Measurements from ENCODE around the gene EPHB4.

Gene EPHB4

GRCh38 chr7:100825215-100825671 is 2.1 kb downstream of the EPHB4 start:
- peak overlapping the region; percentile 90 for H3K27ac ChIP-seq
- no peak for TF ChIP-seq ZFX (IDR thresholded peaks at IDR 0.05; ENCODE audit: borderline replicate concordance)
- TF ChIP-seq CTCF (IDR thresholded peaks at IDR 0.05), result no peak

- peak overlapping the region; percentile 90; the same call in 1 of the 2 replicates for H3K27ac ChIP-seq
- TF ChIP-seq ZFX (IDR thresholded peaks at IDR 0.05; ENCODE audit: borderline replicate concordance) (no peak), CTCF (IDR thresholded peaks at IDR 0.05) (no peak)
Measured at GRCh38 chr7:100824499-100825214, 2.7 kb downstream of the EPHB4 start.

- H3K27ac ChIP-seq, result no peak overlapping the region
- TF ChIP-seq CTCF (IDR thresholded peaks at IDR 0.05), result no peak
- no peak for TF ChIP-seq ZFX (IDR thresholded peaks at IDR 0.05; ENCODE audit: borderline replicate concordance)
Measured at GRCh38 chr7:100823534-100823933, 3.8 kb downstream of the EPHB4 start.

- H3K27ac ChIP-seq, result no peak overlapping the region
Measured at GRCh38 chr7:100823140-100823525, 4.2 kb downstream of the EPHB4 start.

DNA sequence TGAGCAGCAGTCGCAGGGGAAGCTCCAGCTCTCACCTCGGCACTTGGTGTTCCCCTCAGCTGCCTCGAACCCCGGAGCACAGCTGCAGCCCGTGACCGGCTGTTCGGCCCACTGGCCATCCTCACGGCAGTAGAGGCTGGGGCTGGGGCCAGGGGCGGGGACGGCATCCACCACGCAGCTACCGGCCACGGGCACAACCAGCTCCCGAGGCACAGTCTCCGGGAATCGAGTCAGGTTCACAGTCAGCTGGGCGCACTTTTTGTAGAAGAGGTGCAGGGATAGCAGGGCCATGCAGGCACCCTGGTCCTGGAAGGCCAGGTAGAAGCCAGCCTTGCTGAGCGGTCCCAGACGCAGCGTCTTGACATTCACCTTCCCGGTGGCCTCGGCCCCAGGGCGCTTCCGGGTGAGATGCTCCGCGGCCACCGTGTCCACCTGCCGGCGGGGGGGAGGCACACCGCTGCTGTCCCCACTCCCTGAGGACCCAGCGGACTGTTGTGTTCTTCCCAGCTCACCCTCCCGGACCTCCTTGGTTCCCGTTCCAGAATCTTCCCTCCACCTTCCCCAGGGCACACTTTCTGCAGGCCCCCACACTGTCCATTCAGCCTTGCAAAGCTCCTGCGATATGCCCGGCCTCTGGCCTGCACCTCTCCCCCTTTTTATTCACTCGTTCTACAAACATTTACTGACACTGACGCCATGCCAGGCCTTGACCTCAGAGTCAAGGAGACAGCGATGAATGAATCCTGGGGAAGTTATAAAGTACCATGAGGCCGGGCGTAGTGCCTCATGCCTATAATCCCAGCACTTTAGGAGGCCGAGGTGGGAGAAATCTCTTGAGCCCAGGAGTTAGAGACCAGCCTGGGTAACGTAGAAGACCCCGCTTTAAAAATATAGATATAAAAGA is 4.8 kb downstream of the EPHB4 start:
- H3K27ac ChIP-seq, result no peak overlapping the region

More at GRCh38 chr7:100823140-100823525, 4.2 kb downstream of the EPHB4 start:
- no peak for TF ChIP-seq CTCF (IDR thresholded peaks at IDR 0.05)
- TF ChIP-seq ZFX (IDR thresholded peaks at IDR 0.05; ENCODE audit: borderline replicate concordance), result no peak

GRCh38 chr7:100819586-100819985 is 7.7 kb downstream of the EPHB4 start:
- no peak for TF ChIP-seq CTCF (IDR thresholded peaks at IDR 0.05)
- no peak for TF ChIP-seq ZFX (IDR thresholded peaks at IDR 0.05; ENCODE audit: borderline replicate concordance)
- no peak overlapping the region for H3K27ac ChIP-seq

More for the DNA sequence above, 4.8 kb downstream of the EPHB4 start:
- no peak for TF ChIP-seq CTCF (IDR thresholded peaks at IDR 0.05)
- no peak for TF ChIP-seq ZFX (IDR thresholded peaks at IDR 0.05; ENCODE audit: borderline replicate concordance)
